WTC11 (cell line): ENCODE results near the gene STK11. TPM values are rescaled to one million over a fixed set of nuclear protein-coding genes. Genes with fewer than 3 reads are reported as not detected.

ENCODE experiments used
- ATF1 ChIP-seq: sonication (generic); formaldehyde crosslinking; IDR thresholded peaks from 2 replicates; pipeline ENCODE4 v1.8.1; 2023; ENCODE audit warnings: mild to moderate bottlenecking, moderate library complexity, missing genetic modification reagents
- FOXJ3 ChIP-seq: sonication (generic); formaldehyde crosslinking; IDR thresholded peaks from 2 replicates; pipeline ENCODE4 v1.9.0; 2021; ENCODE audit warnings: missing genetic modification reagents, mild to moderate bottlenecking, borderline replicate concordance
- FOXK1 ChIP-seq: sonication (generic); formaldehyde crosslinking; IDR thresholded peaks from 2 replicates; pipeline ENCODE4 v1.8.0; 2022; ENCODE audit warnings: mild to moderate bottlenecking, moderate library complexity, missing genetic modification reagents
- GRHL2 ChIP-seq: fragments of 250-450 bp; sonication (Bioruptor Pico); IDR thresholded peaks from 2 replicates; pipeline ENCODE4 v1.8.0; 2022; ENCODE audit warnings: mild to moderate bottlenecking, moderate library complexity; ENCODE audit not compliant: insufficient replicate concordance, severe bottlenecking
- NFE2L1 ChIP-seq: sonication (generic); formaldehyde crosslinking; IDR thresholded peaks from 2 replicates; pipeline ENCODE4 v1.8.1; 2023; ENCODE audit warnings: missing genetic modification reagents
- OVOL2 ChIP-seq: fragments of 250-450 bp; sonication (Bioruptor Pico); IDR thresholded peaks from 2 replicates; pipeline ENCODE4 v1.9.0; 2021; ENCODE audit warnings: mild to moderate bottlenecking, borderline replicate concordance
- SP1 ChIP-seq: sonication (generic); formaldehyde crosslinking; conservative IDR thresholded peaks from 2 replicates; pipeline ENCODE4 v1.8.1; 2022; ENCODE audit warnings: missing genetic modification reagents
- TP53 ChIP-seq: sonication (generic); formaldehyde crosslinking; IDR thresholded peaks from 2 replicates; pipeline ENCODE4 v1.8.1; 2023; ENCODE audit warnings: mild to moderate bottlenecking, missing genetic modification reagents
- ZNF416 ChIP-seq: fragments of 250-450 bp; sonication (Bioruptor Pico); IDR thresholded peaks from 2 replicates; pipeline ENCODE4 v1.9.0; 2021; ENCODE audit warnings: mild to moderate bottlenecking, inconsistent platforms
- total RNA-seq: library from RNA; stranded (reverse); gene quantifications from 3 replicates; pipeline ENCODE4 v1.2.3, GENCODE V29; 2021
- TF ChIP-seq, protein P1 (sequence below): sonication (generic); formaldehyde crosslinking; conservative IDR thresholded peaks from 2 replicates; pipeline ENCODE4 v1.8.1; 2023; ENCODE audit warnings: mild to moderate bottlenecking, low read depth, missing genetic modification reagents, moderate library complexity
- TF ChIP-seq, protein P2 (sequence below): fragments of 250-450 bp; sonication (Bioruptor Pico); IDR thresholded peaks from 2 replicates; pipeline ENCODE4 v1.9.0; 2021; ENCODE audit warnings: mild to moderate bottlenecking, borderline replicate concordance
- TF ChIP-seq, protein P3 (sequence below): fragments of 250-450 bp; sonication (Bioruptor Pico); IDR thresholded peaks from 2 replicates; pipeline ENCODE4 v2.1.2; 2022; ENCODE audit warnings: mild to moderate bottlenecking, moderate library complexity
- TF ChIP-seq, protein P4 (sequence below): sonication (generic); formaldehyde crosslinking; IDR thresholded peaks from 2 replicates; pipeline ENCODE4 v1.8.1; 2022; ENCODE audit warnings: low read depth, mild to moderate bottlenecking, moderate library complexity, missing genetic modification reagents, borderline replicate concordance
- TF ChIP-seq, protein P5 (sequence below): sonication (generic); formaldehyde crosslinking; IDR thresholded peaks from 2 replicates; pipeline ENCODE4 v1.8.1; 2023; ENCODE audit warnings: mild to moderate bottlenecking, moderate library complexity, missing genetic modification reagents

STK11 gene
- total RNA-seq, 1 experiment from 2014 or later = 112 TPM

DNA sequence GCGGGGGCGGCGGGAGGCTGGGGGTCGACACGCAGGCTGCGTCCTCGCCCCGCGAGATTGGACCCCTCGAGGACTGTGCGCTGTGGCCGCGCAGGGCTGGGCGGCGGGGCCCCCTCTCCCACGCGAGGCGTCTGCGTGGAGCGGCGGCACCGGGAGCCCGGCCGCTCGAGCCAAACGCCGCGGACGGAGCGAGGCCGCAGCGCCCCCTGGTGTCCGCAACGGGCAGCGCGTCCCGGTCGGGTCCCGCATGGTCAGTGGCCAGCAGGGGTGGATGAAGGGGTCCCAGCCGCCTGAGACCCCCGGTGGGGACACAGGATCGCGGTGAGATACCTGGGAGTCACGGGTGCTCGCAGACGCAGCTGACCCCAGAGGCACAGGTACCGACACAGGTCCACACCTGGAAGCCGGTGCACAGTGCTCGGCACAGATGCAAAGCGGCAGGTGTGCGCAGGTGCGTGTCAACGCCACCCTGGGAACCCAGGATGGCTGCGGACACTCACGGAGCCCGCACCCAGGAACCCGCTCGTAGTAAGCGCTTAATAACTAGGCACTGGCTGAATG is 61.4 kb downstream of the STK11 start (continued):
- TF ChIP-seq, protein P1, sequence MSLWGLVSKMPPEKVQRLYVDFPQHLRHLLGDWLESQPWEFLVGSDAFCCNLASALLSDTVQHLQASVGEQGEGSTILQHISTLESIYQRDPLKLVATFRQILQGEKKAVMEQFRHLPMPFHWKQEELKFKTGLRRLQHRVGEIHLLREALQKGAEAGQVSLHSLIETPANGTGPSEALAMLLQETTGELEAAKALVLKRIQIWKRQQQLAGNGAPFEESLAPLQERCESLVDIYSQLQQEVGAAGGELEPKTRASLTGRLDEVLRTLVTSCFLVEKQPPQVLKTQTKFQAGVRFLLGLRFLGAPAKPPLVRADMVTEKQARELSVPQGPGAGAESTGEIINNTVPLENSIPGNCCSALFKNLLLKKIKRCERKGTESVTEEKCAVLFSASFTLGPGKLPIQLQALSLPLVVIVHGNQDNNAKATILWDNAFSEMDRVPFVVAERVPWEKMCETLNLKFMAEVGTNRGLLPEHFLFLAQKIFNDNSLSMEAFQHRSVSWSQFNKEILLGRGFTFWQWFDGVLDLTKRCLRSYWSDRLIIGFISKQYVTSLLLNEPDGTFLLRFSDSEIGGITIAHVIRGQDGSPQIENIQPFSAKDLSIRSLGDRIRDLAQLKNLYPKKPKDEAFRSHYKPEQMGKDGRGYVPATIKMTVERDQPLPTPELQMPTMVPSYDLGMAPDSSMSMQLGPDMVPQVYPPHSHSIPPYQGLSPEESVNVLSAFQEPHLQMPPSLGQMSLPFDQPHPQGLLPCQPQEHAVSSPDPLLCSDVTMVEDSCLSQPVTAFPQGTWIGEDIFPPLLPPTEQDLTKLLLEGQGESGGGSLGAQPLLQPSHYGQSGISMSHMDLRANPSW (CRISPR knock-in tag) = no peak
- TF ChIP-seq GRHL2 (no peak), ZNF416 (CRISPR knock-in tag) (no peak), ATF1 (CRISPR knock-in tag) (no peak), OVOL2 (CRISPR knock-in tag) (no peak), SP1 (CRISPR knock-in tag) (peak; percentile 38; the same call in 1 of the 2 replicates), FOXK1 (CRISPR knock-in tag) (peak; percentile 42; the same call in 1 of the 2 replicates), NFE2L1 (CRISPR knock-in tag) (no peak), FOXJ3 (CRISPR knock-in tag) (no peak), TP53 (CRISPR knock-in tag) (no peak)
- TF ChIP-seq, protein P2, sequence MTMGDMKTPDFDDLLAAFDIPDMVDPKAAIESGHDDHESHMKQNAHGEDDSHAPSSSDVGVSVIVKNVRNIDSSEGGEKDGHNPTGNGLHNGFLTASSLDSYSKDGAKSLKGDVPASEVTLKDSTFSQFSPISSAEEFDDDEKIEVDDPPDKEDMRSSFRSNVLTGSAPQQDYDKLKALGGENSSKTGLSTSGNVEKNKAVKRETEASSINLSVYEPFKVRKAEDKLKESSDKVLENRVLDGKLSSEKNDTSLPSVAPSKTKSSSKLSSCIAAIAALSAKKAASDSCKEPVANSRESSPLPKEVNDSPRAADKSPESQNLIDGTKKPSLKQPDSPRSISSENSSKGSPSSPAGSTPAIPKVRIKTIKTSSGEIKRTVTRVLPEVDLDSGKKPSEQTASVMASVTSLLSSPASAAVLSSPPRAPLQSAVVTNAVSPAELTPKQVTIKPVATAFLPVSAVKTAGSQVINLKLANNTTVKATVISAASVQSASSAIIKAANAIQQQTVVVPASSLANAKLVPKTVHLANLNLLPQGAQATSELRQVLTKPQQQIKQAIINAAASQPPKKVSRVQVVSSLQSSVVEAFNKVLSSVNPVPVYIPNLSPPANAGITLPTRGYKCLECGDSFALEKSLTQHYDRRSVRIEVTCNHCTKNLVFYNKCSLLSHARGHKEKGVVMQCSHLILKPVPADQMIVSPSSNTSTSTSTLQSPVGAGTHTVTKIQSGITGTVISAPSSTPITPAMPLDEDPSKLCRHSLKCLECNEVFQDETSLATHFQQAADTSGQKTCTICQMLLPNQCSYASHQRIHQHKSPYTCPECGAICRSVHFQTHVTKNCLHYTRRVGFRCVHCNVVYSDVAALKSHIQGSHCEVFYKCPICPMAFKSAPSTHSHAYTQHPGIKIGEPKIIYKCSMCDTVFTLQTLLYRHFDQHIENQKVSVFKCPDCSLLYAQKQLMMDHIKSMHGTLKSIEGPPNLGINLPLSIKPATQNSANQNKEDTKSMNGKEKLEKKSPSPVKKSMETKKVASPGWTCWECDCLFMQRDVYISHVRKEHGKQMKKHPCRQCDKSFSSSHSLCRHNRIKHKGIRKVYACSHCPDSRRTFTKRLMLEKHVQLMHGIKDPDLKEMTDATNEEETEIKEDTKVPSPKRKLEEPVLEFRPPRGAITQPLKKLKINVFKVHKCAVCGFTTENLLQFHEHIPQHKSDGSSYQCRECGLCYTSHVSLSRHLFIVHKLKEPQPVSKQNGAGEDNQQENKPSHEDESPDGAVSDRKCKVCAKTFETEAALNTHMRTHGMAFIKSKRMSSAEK (CRISPR knock-in tag) = no peak
- TF ChIP-seq, protein P3, sequence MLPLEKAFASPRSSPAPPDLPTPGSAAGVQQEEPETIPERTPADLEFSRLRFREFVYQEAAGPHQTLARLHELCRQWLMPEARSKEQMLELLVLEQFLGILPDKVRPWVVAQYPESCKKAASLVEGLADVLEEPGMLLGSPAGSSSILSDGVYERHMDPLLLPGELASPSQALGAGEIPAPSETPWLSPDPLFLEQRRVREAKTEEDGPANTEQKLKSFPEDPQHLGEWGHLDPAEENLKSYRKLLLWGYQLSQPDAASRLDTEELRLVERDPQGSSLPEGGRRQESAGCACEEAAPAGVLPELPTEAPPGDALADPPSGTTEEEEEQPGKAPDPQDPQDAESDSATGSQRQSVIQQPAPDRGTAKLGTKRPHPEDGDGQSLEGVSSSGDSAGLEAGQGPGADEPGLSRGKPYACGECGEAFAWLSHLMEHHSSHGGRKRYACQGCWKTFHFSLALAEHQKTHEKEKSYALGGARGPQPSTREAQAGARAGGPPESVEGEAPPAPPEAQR = no peak
- TF ChIP-seq, protein P4, sequence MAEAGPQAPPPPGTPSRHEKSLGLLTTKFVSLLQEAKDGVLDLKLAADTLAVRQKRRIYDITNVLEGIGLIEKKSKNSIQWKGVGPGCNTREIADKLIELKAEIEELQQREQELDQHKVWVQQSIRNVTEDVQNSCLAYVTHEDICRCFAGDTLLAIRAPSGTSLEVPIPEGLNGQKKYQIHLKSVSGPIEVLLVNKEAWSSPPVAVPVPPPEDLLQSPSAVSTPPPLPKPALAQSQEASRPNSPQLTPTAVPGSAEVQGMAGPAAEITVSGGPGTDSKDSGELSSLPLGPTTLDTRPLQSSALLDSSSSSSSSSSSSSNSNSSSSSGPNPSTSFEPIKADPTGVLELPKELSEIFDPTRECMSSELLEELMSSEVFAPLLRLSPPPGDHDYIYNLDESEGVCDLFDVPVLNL (CRISPR knock-in tag) = no peak
- TF ChIP-seq, protein P5, sequence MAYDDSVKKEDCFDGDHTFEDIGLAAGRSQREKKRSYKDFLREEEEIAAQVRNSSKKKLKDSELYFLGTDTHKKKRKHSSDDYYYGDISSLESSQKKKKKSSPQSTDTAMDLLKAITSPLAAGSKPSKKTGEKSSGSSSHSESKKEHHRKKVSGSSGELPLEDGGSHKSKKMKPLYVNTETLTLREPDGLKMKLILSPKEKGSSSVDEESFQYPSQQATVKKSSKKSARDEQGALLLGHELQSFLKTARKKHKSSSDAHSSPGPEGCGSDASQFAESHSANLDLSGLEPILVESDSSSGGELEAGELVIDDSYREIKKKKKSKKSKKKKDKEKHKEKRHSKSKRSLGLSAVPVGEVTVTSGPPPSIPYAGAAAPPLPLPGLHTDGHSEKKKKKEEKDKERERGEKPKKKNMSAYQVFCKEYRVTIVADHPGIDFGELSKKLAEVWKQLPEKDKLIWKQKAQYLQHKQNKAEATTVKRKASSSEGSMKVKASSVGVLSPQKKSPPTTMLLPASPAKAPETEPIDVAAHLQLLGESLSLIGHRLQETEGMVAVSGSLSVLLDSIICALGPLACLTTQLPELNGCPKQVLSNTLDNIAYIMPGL (CRISPR knock-in tag) = peak; percentile 83
- TF ChIP-seq, all 79 proteins: peak for 15
